ENCODE data around the gene VTI1A.

Gene VTI1A

DNA sequence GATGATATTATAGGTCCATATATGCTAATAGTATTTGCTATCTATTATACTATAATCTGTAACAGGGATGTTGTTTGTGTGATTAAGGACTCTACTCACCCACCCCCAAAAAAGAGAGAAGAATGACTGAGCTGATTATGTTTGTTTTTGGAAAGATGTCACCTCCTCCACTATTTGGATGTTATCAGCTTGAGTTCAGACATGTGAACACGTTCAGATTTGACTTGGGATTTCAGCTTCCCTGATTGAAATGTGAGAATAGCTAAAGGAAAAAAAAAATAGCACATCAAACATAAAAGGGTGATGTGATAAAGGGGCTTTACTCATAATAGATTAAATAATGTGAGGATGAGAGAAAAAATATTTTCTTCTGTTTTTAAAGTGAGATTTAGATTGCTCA, 81.2 kb downstream of the VTI1A start:
- TF ChIP-seq, protein P1, sequence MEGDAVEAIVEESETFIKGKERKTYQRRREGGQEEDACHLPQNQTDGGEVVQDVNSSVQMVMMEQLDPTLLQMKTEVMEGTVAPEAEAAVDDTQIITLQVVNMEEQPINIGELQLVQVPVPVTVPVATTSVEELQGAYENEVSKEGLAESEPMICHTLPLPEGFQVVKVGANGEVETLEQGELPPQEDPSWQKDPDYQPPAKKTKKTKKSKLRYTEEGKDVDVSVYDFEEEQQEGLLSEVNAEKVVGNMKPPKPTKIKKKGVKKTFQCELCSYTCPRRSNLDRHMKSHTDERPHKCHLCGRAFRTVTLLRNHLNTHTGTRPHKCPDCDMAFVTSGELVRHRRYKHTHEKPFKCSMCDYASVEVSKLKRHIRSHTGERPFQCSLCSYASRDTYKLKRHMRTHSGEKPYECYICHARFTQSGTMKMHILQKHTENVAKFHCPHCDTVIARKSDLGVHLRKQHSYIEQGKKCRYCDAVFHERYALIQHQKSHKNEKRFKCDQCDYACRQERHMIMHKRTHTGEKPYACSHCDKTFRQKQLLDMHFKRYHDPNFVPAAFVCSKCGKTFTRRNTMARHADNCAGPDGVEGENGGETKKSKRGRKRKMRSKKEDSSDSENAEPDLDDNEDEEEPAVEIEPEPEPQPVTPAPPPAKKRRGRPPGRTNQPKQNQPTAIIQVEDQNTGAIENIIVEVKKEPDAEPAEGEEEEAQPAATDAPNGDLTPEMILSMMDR (conservative IDR thresholded peaks at IDR 0.05; ENCODE audit: low read length), result no peak
- no peak for DNase-seq (ENCODE audit: low read depth)
- H3K4me3 ChIP-seq (ENCODE audit: low read length), result no peak overlapping the region

- TF ChIP-seq, protein P1 (conservative IDR thresholded peaks at IDR 0.05; ENCODE audit: low read length), result no peak
- H3K4me3 ChIP-seq (ENCODE audit: low read length), result no peak overlapping the region
- no peak for DNase-seq (ENCODE audit: low read depth)
Measured at GRCh38 chr10:112531421-112531820, 84.4 kb downstream of the VTI1A start.

DNA sequence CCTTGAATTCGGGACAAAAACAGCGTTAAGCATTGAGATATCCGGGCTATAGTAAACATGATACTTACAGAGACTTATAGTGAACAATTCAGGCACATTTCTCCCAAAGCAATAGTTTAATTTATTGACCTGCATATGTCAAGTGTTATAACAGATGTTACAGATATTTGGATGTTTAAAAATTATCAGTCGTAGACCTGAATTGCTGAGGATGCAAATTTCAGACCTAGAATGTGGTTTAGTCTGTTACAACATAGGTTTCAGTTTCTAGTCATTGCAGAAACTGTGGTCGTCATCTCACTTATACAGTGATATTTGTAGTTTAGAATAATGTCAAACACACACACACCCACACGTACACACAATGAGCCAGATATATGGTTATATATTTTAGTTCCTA, 85.2 kb downstream of the VTI1A start:
- DNase-seq (ENCODE audit: low read depth), result no peak
- no peak overlapping the region for H3K4me3 ChIP-seq (ENCODE audit: low read length)
- TF ChIP-seq, protein P1 (conservative IDR thresholded peaks at IDR 0.05; ENCODE audit: low read length), result no peak

DNA sequence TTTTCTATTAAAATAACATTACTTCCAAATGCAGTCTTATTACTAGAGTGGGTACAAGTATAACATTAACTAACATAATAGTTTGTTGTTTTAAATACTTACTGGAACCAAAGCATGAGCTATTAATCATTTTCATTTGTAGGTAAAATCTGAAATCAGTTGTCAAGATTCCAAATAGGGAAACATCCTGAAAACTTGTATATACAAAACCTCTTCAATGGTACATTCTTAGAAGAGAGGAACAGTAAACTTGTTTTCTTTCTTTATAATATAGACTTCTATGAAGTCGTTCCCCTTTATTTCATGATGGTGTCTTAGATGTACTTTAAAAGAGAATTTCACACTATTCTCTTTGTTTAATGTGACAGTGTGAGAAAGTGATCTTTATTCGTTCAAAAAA, 85.9 kb downstream of the VTI1A start:
- no peak overlapping the region for H3K4me3 ChIP-seq (ENCODE audit: low read length)
- DNase-seq (ENCODE audit: low read depth), result no peak
- TF ChIP-seq, protein P1 (conservative IDR thresholded peaks at IDR 0.05; ENCODE audit: low read length), result no peak

- TF ChIP-seq, protein P1 (conservative IDR thresholded peaks at IDR 0.05; ENCODE audit: low read length), result no peak
- peak; percentile 8 for DNase-seq (ENCODE audit: low read depth)
- H3K4me3 ChIP-seq (ENCODE audit: low read length), result no peak overlapping the region
Measured at GRCh38 chr10:112533916-112534315, 86.9 kb downstream of the VTI1A start.

GRCh38 chr10:112535531-112535951, 88.5 kb downstream of the VTI1A start:
- no peak for DNase-seq (ENCODE audit: low read depth)
- no peak overlapping the region for H3K4me3 ChIP-seq (ENCODE audit: low read length)
- TF ChIP-seq, protein P1 (conservative IDR thresholded peaks at IDR 0.05; ENCODE audit: low read length), result no peak

DNA sequence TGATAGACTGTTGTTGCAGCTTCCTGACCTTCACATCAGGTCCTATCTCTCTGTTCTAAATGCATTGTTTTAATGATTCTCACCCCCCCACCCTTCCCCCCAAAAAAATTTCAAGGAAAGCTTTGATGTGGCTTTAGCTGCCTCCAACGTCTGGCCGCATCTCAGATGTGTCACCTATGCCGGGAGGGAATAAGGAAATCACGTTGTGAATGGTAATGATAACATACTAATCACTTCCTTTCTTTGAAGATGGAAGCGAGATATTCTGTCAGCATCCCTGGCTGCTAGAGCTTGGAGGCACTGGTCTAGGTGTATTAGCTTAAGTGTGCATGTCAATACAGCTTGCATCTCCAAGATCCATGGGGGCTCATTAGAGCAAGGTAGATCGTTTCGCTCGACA, 89.6 kb downstream of the VTI1A start:
- DNase-seq (ENCODE audit: low read depth), result no peak
- no peak overlapping the region for H3K4me3 ChIP-seq (ENCODE audit: low read length)
- TF ChIP-seq, protein P1 (conservative IDR thresholded peaks at IDR 0.05; ENCODE audit: low read length), result no peak

Measured in AG10803 (cell line).